ENCODE results near the gene PTPRR. TPM values are rescaled to one million over a fixed set of nuclear protein-coding genes. Genes with fewer than 3 reads are reported as not detected.

The PTPRR gene
- total RNA-seq, 4 donors from 2014 or later, result 0.57 to 2.1 (median 0.84) TPM

DNA sequence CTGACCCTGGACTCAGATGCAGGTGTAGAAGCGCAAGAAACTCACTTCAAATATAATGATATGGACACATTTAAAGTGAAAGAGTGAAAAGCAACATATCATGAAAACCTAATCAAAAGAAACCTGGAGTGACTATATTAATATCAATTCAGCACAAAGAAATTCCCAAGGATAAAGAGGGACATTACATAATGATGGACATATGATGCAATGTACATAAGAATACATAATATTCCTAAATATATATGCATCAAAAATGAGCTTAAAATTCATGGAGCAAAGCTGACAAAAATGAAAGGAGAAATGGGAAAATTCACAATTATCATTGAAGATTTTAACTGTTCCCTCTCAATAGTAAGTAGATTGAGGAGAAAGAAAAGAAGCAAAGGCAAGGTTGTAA lies 24.6 kb downstream of the PTPRR start:
- no peak for DNase-seq (ENCODE audit: extremely low spot score)
- Histone ChIP-seq H3K4me1 (no peaks in the 10 kb centered on the region), H3K9me3 (no peaks in the 10 kb centered on the region), H3K27ac (replicated peaks in 1 of 4) (no peak overlapping the region), H3K4me3 (no peak overlapping the region), H3K27me3 (no peaks in the 10 kb centered on the region), H3K36me3 (no peaks in the 10 kb centered on the region)
- 84% methylated on average over 1 of the region's 1 CpG for WGBS
- TF ChIP-seq EP300 (IDR thresholded peaks at IDR 0.05), result no peak
- TF ChIP-seq, protein P1, sequence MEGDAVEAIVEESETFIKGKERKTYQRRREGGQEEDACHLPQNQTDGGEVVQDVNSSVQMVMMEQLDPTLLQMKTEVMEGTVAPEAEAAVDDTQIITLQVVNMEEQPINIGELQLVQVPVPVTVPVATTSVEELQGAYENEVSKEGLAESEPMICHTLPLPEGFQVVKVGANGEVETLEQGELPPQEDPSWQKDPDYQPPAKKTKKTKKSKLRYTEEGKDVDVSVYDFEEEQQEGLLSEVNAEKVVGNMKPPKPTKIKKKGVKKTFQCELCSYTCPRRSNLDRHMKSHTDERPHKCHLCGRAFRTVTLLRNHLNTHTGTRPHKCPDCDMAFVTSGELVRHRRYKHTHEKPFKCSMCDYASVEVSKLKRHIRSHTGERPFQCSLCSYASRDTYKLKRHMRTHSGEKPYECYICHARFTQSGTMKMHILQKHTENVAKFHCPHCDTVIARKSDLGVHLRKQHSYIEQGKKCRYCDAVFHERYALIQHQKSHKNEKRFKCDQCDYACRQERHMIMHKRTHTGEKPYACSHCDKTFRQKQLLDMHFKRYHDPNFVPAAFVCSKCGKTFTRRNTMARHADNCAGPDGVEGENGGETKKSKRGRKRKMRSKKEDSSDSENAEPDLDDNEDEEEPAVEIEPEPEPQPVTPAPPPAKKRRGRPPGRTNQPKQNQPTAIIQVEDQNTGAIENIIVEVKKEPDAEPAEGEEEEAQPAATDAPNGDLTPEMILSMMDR (IDR thresholded peaks at IDR 0.05), result no peak
- no peak for TF ChIP-seq POLR2AphosphoS5 (IDR thresholded peaks at IDR 0.05)
- TF ChIP-seq POLR2A (IDR thresholded peaks at IDR 0.05; ENCODE audit: low read depth), result no peak
- intact Hi-C loops (cut with DNase I), result no loop called here

DNA sequence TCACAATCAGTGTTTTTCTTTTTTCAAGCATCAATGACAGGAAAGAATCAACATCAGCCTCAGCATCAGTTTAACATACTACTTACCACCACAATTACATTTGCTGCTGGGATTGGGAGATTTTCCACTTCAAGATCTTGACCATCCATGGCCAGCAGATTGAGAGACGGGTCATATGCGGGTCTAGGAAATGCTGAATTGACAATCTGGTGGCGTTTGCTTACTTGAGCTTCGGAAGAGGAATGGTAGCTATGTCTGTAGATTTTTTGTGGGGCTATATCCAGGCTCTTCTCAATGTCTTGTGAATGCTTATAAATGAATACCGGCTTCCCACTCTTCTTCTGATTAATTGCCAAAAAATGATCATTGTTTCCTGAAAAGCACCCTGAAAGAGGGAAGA lies 27.9 kb downstream of the PTPRR start:
- no peak overlapping the region for H3K27ac ChIP-seq (replicated peaks in 1 of 4)
- H3K4me3 ChIP-seq, result no peak overlapping the region
- no peak for DNase-seq (ENCODE audit: extremely low spot score)
- H3K36me3 ChIP-seq, result no peaks in the 10 kb centered on the region
- H3K27me3 ChIP-seq, result no peaks in the 10 kb centered on the region
- 83% methylated on average over 5 of the region's 5 CpGs for whole genome bisulfite sequencing
- H3K9me3 ChIP-seq, result no peaks in the 10 kb centered on the region
- no peak for TF ChIP-seq POLR2A (IDR thresholded peaks at IDR 0.05; ENCODE audit: low read depth)
- TF ChIP-seq POLR2AphosphoS5 (IDR thresholded peaks at IDR 0.05), result no peak
- TF ChIP-seq, protein P1 (IDR thresholded peaks at IDR 0.05), result no peak
- no peak for TF ChIP-seq EP300 (IDR thresholded peaks at IDR 0.05)
- intact Hi-C loops (cut with DNase I), result no loop called here
- H3K4me1 ChIP-seq, result no peaks in the 10 kb centered on the region

DNA sequence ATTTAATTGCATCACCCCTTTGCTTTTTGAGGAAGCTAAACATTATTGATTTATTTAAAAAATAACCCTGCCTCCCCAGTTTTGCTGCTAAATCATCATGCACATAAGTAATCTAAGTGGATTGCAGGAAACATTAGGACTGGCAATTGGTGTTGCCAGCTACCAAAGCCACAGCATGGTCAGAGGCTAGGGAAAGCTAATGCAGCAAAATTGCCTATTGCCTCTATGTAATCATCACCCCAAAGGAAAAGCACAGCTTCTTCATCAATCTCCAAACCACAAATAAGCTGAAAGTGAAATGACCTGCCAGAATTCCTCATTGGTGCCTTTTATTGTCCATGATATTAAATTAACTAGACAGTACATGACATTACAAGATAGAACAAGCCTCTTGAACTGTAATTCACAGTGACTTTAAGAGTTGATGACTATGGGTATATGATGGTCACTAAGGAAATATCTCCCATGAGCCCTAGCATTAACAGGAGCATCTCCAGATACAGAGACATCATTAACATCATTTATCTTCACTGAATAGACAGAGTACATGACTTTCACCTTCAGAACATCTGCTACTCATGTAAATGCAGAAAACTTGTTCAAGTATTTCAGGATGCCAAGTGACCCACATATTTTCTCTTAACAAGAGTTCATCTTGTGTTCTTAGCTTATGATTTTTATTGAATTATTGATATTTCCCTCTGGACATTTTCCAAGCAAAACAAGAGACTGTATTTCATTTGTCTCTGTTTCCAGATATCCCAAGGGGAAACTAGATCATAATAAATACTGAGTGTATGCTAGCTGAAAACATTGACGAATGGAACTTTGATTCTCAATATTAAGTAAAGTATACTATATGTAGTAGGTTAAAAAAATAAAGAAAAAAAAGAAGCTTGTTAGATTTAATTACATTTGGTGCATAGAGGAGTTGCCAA lies 29.4 kb downstream of the PTPRR start:
- no peaks in the 10 kb centered on the region for H3K4me1 ChIP-seq
- TF ChIP-seq POLR2AphosphoS5 (IDR thresholded peaks at IDR 0.05) (no peak), EP300 (IDR thresholded peaks at IDR 0.05) (no peak), POLR2A (IDR thresholded peaks at IDR 0.05; ENCODE audit: low read depth) (no peak)
- TF ChIP-seq, protein P1 (IDR thresholded peaks at IDR 0.05), result no peak
- no peak for DNase-seq (ENCODE audit: extremely low spot score)
- intact Hi-C loops (cut with DNase I), result no loop called here
- H3K36me3 ChIP-seq, result no peaks in the 10 kb centered on the region
- no peaks in the 10 kb centered on the region for H3K27me3 ChIP-seq
- 81% methylated on average over 1 of the region's 1 CpG for WGBS
- H3K4me3 ChIP-seq, result no peak overlapping the region
- H3K27ac ChIP-seq (replicated peaks in 1 of 4), result no peak overlapping the region
- H3K9me3 ChIP-seq, result no peaks in the 10 kb centered on the region

DNA sequence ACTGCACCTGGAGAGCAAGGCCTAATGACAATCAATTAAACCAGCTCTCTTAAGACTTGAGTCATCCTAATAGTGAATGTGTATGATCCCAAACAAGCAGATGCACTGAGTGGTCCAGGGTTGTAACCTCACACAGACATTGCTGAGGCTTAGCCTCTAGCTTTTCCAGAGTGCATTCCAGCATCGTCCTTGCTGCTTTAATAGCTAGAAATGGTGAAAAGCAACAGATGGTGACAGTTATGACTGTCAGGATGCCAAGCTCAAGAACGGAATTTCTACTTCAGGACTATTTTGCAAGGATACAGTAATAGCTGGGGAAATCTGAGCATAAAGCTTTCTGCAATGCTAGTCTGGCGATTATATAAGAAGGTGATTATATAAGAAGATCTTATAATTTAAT lies 34.6 kb downstream of the PTPRR start:
- 42% methylated on average over 3 of the region's 3 CpGs for WGBS
- H3K9me3 ChIP-seq, result no peaks in the 10 kb centered on the region
- no peak for DNase-seq (ENCODE audit: extremely low spot score)
- no peak overlapping the region for H3K27ac ChIP-seq (replicated peaks in 1 of 4)
- intact Hi-C loops (cut with DNase I), result no loop called here
- H3K4me3 ChIP-seq, result no peak overlapping the region
- TF ChIP-seq, protein P1 (IDR thresholded peaks at IDR 0.05), result no peak
- TF ChIP-seq POLR2A (IDR thresholded peaks at IDR 0.05; ENCODE audit: low read depth) (no peak), POLR2AphosphoS5 (IDR thresholded peaks at IDR 0.05) (no peak), EP300 (IDR thresholded peaks at IDR 0.05) (no peak)
- no peaks in the 10 kb centered on the region for H3K36me3 ChIP-seq
- no peaks in the 10 kb centered on the region for H3K27me3 ChIP-seq
- H3K4me1 ChIP-seq, result no peaks in the 10 kb centered on the region

All from esophagus muscularis mucosa (tissue), 4 donors.